ENCODE results near the gene MRPL4.

The MRPL4 gene

DNA sequence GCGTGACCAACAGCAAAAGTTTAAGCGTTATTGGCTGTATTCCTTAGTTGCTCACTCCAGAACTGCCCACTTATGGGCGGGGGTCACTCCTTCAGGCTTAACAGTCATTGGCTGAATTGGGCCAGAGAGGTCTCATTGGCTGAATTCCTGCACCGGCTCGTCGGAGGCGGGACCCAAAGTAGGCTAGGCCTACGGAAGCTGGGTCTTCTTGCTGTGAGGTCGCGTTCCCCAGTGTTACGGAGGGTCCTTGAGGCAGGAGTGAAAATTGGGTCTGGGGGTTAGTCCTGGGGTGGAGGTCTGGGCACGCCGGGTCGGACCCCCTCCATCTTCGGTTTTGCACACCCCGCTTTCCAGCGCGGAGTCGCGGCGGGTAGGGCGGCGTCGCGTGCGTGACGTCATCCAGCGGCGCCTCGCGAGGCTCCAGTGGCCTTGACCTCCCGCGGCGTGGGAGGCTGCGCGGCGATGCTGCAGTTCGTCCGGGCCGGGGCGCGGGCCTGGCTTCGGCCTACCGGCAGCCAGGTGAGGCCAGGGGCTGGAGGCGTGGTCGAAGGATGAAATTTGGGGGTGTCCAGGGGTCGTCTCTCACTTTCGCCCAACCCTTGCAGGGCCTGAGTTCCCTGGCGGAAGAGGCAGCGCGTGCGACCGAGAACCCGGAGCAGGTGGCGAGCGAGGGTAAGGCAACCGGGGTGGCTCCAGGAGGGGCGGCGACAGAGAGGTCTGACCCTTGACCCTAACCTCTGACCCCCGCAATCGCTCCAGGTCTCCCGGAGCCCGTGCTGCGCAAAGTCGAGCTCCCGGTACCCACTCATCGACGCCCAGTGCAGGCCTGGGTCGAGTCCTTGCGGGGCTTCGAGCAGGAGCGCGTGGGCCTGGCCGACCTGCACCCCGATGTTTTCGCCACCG is at the start of gene MRPL4:
TSS of gene MRPL4 (plus strand) at position 423 of the 903 bp plus-strand sequence. CDS start at position 463, 40 bp downstream.
- TF ChIP-seq, protein P1, sequence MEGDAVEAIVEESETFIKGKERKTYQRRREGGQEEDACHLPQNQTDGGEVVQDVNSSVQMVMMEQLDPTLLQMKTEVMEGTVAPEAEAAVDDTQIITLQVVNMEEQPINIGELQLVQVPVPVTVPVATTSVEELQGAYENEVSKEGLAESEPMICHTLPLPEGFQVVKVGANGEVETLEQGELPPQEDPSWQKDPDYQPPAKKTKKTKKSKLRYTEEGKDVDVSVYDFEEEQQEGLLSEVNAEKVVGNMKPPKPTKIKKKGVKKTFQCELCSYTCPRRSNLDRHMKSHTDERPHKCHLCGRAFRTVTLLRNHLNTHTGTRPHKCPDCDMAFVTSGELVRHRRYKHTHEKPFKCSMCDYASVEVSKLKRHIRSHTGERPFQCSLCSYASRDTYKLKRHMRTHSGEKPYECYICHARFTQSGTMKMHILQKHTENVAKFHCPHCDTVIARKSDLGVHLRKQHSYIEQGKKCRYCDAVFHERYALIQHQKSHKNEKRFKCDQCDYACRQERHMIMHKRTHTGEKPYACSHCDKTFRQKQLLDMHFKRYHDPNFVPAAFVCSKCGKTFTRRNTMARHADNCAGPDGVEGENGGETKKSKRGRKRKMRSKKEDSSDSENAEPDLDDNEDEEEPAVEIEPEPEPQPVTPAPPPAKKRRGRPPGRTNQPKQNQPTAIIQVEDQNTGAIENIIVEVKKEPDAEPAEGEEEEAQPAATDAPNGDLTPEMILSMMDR (IDR thresholded peaks at IDR 0.05; ENCODE audit: insufficient read depth, missing control alignments), result no peak
- FAIRE-seq, result peak; percentile 87
- peak; percentile 83 for DNase-seq (ENCODE audit: insufficient read length, low spot score)

DNA sequence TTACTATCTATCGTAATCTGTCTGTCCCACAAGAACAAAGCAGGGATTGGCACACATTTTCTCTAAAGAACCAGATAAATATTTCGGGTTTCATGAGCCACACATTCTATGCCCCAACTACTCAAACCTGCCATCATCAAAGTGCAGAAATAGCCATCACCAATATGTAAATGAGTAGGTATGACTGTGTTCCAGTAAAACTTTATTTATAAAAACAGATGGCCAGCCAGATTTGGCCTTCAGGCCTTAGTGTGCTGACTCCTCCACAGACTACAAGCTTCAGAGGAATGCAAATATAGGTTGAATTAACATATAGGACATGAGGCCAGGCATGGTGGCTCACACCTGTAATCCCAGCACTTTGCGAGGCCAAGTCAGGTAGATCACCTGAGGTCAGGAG is 48.3 kb upstream of the MRPL4 start:
- TF ChIP-seq, protein P1 (IDR thresholded peaks at IDR 0.05; ENCODE audit: insufficient read depth, missing control alignments), result no peak
- FAIRE-seq, result no peak
- DNase-seq (ENCODE audit: insufficient read length, low spot score), result no peak

DNA sequence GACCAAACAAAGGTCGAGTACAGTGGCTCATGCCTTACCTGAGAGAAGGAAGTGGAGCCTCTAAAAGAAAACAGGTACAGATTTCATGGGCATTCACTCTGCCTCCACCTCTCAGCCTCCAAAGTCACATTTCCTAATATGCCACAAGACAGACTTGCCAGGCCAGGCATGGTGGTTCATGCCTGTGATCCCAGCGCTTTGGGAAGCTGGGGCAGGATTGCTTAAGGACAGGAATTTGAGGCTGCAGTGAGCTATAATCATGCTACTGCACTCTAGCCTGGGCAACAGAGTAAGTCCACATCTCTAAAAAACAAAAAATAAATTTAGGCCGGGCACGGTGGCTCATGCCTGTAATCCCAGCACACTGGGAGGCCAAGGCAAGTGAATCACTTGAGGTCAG is 46.4 kb upstream of the MRPL4 start:
- TF ChIP-seq, protein P1 (IDR thresholded peaks at IDR 0.05; ENCODE audit: insufficient read depth, missing control alignments), result no peak
- FAIRE-seq, result no peak

GRCh38 chr19:10206226-10206885 is 45.7 kb upstream of the MRPL4 start:
- TF ChIP-seq, protein P1 (IDR thresholded peaks at IDR 0.05; ENCODE audit: insufficient read depth, missing control alignments), result no peak
- DNase-seq (ENCODE audit: insufficient read length, low spot score) (no peak), FAIRE-seq (no peak)

More for the DNA sequence above, 46.4 kb upstream of the MRPL4 start:
- DNase-seq (ENCODE audit: insufficient read length, low spot score), result no peak

DNA sequence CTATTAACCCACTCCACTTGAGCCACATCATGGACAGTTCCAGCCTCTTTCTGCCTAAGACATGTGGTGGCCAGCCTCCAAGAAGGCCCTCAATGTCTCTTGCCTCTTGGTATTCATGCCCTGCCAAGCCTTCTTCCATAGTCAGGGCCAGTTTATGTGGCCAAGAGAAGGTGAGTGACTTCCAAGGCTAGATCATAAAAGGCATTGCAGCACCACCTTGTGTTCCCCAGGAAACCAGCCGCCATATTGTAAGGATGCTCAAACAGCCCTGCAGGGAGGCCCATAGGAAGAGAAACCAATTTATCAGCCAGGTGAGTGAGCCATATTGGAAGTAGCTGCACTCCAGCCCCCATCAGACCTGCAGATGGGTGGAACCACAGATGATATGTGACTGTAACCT is 45.0 kb upstream of the MRPL4 start:
- TF ChIP-seq, protein P1 (IDR thresholded peaks at IDR 0.05; ENCODE audit: insufficient read depth, missing control alignments), result peak; percentile 3
- DNase-seq (ENCODE audit: insufficient read length, low spot score) (no peak), FAIRE-seq (no peak)

DNA sequence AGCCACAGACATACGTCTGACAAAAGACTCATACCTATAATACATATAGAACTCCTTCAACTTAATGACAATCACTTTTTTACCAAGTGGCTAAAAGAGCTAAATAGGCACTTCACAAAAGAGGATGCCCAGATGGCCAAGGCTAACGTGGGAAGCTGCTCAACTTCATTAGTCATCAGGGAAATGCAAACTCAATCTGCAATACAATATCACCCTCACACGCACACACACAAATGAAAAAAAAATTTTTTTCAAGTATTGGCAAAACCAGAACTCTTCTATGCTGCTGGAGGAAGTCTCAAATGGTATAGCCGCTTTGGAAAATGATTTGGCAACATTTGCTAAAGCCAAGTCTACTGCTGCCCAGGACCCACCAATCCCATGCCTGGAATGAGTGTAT is 42.7 kb upstream of the MRPL4 start:
- no peak for DNase-seq (ENCODE audit: insufficient read length, low spot score)
- FAIRE-seq, result no peak

More for the DNA sequence above, 42.7 kb upstream of the MRPL4 start:
- TF ChIP-seq, protein P1 (IDR thresholded peaks at IDR 0.05; ENCODE audit: insufficient read depth, missing control alignments), result no peak

All from D721Med (cell line).